VCaP (cell line): Measurements from ENCODE around the gene DAB2.

Experiments used
- H3K27ac ChIP-seq: fragments of 450-650 bp; 2 replicates; pipeline ENCODE4 v1.5.1; 2017
- TF ChIP-seq, protein P1 (sequence below): fragments of 450-650 bp; conservative IDR thresholded peaks from 2 replicates; pipeline ENCODE4 v1.5.1; 2017; ENCODE audit warnings: mild to moderate bottlenecking, moderate library complexity

The DAB2 gene

DNA sequence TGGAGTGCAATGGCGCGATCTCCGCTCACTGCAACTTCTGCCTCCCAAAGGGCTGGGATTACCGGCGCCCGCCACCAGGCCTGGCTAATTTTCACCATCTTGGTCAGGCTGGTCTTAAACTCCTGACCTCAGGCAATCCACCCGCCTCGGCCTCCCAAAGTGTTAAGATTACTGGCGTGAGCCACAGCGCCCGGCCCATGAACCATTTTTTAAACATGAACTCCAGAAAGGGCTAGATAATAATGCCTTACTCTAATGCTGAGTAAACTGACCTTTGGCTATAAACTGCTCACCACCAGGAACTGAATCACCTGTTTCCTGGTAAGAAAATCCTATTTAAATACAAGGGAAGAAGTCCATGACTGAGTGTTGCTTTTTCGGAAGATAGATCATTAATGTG, 23.2 kb upstream of the DAB2 start:
- TF ChIP-seq, protein P1, sequence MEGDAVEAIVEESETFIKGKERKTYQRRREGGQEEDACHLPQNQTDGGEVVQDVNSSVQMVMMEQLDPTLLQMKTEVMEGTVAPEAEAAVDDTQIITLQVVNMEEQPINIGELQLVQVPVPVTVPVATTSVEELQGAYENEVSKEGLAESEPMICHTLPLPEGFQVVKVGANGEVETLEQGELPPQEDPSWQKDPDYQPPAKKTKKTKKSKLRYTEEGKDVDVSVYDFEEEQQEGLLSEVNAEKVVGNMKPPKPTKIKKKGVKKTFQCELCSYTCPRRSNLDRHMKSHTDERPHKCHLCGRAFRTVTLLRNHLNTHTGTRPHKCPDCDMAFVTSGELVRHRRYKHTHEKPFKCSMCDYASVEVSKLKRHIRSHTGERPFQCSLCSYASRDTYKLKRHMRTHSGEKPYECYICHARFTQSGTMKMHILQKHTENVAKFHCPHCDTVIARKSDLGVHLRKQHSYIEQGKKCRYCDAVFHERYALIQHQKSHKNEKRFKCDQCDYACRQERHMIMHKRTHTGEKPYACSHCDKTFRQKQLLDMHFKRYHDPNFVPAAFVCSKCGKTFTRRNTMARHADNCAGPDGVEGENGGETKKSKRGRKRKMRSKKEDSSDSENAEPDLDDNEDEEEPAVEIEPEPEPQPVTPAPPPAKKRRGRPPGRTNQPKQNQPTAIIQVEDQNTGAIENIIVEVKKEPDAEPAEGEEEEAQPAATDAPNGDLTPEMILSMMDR: no peak
- H3K27ac ChIP-seq: no peak overlapping the region

DNA sequence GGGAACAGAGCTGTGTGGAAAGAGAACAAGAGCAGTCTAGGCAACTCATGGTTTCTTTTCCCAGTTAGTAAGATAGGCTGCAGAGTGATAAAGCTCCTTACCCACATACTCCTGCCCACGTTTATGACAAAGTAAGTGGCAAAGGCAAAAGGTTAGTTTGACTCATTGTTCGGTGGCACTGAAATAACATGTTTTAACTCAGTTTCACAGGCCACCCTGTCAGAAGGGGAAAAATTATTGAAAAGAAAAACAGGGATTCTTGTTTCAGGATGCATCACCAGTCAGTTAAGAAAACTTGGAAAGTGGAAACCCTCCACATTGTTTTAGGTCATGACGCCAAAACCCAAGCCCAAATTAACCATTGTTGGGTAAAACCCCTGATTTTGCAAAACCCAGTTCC, 22.3 kb upstream of the DAB2 start:
- TF ChIP-seq, protein P1: no peak
- H3K27ac ChIP-seq: no peak overlapping the region

DNA sequence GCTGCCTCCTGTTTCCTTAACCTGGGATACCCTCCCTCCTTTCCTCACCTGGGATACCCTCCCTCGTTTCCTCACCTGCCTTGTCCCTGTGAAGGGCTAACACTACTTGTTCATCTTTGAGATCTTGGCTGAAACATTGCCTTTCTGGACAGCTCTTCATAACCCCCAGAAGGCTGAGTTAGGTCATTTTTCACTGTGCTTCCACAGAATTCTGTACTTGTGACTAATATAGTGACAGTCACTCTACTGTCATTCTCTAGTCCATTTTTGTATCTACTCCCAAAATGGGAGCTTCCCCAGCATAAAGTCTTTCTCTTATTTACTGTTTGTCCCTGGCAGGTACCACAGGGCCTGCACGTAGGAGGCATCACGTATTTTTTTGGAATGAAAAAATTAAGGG, 21.5 kb upstream of the DAB2 start:
- H3K27ac ChIP-seq: no peak overlapping the region
- TF ChIP-seq, protein P1: no peak

DNA sequence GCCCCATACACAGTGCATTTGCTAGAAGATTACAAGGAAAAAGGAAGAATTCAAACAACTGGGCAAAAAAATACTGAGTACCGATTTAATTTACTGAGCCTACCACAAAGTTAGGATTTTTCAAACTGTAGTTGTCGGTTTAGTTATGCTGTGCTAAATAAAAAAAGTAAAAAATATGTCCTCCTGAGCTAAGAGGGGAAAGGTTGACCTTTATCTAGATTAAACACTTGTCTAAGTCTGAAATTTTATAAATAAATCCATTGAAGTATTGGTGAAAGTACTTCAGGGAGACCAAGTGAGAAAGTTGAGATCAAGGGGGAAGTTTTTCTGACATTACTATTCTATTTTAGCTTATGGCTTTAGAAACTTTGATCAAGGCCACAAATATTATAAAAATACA, 19.1 kb upstream of the DAB2 start:
- H3K27ac ChIP-seq: no peak overlapping the region
- TF ChIP-seq, protein P1: no peak

DNA sequence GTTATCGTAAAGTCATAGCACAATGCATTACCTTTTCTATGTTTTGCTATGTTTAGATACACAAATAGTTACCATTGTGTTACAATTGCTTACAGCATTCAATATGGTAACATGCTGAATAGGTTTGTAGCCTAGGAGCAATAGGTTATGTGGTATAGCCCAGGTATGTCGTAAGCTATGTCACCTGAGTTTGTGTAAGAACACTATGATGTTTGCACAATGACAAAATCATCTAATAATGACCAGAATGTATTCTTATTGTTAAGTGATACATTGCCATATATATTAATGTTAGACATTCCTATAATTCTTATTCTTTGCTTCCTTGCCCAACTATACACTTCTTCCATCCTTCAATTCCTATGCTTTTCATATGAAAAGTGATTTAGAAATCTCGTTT, 18.2 kb upstream of the DAB2 start:
- TF ChIP-seq, protein P1: no peak
- H3K27ac ChIP-seq: no peak overlapping the region

DNA sequence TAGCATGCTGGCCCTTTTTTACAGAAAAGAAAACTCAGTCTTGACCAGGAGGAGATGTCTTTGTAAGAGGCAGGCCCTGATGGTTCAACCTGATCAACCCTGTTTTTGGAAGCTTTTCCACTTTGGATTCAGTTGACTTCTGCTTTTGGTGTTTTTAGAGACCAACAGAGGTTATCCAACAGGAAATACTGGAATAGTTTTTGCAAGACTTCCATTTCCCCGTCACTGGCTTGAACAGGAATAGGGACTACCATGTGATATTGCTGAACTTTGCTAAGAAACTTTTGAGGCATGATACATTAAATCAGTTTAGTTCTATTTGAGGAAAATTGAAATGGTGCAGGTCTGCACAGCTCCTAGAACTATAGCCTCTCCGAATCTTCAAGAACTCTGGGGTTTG, 17.1 kb upstream of the DAB2 start:
- H3K27ac ChIP-seq: no peak overlapping the region
- TF ChIP-seq, protein P1: no peak

DNA sequence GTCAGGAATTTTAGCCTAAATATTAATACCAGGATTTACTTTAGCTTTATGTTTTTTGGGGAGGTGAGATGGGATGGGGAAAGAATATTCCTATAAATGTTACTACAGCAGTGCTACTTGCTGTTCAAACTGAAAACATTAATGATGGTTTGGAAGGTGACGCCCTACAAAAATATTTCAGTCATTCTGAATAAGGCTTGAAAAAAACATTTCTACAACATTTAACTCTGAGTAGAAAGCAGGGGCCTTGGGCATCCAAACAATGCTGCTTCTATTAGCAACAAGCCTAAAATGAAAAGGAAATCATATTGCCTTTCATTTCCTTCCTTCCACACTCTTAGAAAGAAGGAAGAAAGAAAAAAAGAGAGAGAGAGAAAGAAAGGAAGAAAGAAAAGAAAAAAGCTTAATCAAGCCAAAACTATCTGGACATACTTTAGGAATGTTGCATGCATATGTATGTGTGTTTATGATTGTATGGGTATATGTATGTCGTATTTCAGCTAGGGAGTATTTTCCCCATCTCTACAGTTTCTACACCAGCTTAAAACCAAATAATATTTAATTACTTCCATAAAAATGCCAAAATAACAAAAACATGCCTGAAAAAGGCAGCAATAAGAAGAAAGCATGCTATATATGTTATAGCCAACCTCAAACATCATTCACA, 16.3 kb upstream of the DAB2 start:
- TF ChIP-seq, protein P1: no peak
- H3K27ac ChIP-seq: no peak overlapping the region
